Left forelimb (tissue), 1 donor: Measurements from ENCODE around the gene SIN3B.

Experiments used
- DNase-seq: peaks from one replicate; pipeline ENCODE4 v3.0.0-alpha.2; 2018; ENCODE audit warnings: low spot score

SIN3B gene

DNA sequence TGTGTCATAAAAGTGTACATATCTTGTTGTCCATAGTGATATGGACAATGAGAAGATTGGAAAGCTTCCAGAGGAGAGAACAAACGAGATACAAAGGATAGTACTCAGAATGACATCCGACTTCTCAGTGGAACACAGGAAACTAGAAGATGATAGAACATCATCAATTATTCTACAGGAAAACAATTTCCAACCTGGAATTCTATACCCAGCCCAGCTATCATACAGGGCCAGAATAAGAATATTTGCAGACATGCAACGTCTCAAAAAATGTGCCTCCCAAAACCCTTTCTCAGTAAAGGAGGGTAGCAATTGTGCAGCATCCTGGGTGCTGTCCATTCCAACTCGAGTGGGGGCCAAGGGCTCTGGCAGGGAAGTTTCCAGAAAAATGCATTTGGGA is 83.6 kb downstream of the SIN3B start:
- DNase-seq = no peak

DNA sequence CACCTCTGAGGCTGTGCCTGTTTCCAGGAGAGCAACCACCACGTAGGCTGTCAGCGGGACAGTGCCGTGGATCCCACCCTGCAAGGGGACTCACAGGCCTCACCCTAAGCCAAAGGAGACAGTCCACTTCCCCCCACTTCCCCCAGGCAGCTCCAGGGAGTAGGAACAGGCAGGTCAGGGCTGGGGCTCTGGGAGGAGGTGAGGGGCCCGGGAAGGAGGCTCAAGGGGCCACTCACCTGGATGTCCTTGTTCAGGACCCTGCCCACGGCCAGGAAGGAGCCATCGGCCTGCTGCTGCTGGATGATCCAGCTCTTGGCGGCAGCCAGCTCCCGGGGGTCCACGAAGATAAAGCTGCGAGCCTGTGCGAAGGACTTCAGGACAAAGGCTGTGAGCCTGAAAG is 85.2 kb downstream of the SIN3B start:
- no peak for DNase-seq

DNA sequence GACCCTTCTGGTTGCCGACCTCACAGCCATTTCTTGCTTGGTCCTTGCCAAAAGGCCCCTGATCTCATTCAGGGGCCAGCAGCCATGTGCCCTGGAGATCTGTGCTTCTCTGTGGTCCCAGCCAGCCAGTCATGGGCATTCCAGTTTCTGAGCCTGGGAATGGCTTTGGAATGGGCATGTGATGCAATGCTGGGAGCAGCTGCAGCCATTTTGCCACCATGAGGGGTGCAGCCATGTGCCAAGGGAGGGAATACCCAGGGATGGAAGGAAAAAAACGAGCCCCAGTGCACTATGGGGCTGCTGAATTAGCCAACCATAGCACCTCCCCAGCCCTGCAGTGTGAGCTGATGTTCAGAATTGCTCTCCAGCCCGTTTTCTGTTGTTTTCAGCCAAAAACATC is 85.9 kb downstream of the SIN3B start:
- DNase-seq = no peak

DNA sequence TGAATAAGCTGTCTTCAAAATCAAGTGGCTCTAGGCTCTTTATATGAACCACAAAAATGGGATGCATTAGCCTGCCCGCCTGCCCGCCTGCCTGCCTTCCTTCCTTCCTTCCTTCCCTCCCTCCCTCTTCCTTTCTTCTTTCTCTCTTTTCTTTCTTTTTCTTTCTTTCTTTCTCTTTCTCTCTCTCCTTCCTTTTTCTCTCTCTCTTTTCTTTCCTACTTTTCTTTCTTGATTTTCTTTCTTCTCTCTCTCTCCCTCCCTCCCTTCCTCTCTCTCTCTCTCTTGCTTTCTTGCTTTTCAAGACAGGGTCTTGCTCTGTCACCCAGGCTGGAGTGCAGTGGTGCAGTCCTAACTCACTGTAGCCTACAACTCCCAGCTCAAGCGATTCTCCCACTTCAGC is 86.5 kb downstream of the SIN3B start:
- DNase-seq = no peak

DNA sequence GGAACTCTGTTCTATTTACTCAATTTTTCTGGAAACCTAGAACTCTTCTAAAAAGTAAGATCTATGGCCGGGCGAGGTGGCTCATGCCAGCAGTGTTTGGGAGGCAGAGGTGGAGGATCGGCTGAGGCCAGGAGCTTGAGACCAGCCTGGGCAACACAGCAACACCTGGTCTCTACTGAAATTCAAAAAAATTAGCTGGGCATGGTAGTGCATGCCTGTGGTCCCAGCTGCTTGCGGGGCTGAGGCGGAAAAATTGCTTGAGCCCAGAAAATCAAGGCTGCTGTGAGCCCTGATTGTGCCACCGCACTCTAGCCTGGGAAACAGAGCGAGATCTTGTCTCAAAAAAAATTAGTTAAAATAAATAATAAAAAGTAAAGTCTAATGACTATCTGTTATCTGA is 88.2 kb downstream of the SIN3B start:
- DNase-seq = no peak

DNA sequence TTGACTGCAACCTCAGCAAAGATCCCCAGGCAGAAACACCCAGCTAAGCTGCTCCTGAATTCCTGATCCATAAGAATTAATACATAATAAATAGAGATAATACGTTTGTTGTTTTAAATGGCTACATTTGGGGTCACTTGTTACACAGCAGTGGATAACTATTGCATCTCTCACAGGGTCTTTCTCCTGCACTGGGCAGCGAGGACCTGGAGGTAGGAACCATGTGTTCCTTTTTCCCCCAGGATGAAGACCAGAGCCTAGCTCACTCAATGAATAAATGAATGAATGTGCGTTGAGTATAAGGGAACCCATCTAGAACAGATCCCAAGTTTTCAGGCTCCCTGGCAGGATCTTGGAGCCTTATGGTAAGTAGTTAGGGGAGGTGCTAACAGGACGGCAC is 90.3 kb downstream of the SIN3B start:
- no peak for DNase-seq

DNA sequence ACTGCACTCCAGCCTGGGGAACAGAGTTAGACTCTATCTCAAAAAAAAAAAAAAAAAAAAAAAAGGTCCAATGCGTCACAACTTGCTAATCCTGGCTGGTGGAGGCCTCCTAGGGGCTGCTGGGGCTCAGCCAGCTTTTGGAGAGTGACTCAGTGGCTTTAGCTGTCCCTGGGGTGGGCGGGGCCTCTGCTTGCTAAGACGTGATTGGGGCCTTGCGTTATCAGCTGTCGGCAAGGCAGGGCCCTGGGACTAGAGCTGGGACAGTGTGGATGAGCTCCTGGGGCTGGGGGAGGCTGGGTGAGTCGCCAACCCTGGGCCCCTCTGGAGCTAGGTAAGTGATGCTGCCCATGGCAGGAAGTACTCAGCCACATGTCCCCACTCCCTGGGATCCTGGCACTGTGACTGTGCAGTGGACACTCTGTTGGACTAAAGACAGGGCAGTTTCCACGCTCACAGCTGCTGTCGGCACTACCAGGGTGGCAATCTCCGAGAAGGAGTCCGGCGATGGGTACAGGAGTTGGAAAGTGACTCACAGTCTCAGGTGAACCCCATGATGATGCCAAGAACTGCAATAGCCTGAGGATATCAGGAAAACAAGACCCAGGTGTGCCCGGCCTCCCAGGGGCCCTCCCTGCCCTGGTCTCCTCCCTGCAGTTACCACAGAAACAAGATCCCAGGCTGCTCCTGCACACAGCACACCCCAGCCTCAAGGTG is 91.8 kb downstream of the SIN3B start:
- DNase-seq = no peak

DNA sequence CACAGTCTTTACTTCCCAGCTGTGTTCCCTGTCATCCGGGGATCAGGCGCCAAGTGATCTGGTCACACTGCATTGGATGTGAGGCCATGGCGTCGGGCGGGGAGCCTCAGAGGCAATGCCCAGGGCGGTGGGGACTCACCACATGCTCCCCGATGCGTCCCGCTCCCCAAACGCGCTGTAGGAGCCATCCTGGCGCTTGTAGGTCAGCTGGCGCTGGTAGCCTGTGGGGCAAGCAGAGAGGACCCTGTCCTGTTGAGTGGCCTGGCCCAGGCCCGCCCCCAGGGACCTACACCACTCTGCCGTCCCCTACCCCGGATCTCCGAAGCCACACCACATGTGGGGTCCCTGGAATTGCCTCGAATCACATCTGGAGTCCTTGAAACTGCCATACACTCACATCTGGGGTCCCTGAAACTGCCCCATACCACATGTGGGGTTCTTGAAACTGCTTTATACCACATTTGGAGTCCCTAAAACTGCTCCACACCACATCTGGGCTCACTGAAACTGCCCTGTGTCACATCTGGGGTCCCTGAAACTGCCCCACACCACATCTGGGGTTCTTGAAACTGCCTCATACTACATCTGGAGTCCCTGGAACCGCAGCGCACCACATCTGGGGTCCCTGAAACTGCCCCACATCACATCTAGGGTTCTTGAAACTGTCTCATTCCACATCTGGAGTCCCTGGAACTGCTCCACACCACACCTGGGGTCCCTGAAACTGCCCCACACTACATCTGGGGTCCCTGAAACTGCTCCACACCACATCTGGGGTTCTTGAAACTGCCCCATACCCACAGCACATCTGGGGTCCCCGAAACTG is 92.8 kb downstream of the SIN3B start:
- no peak for DNase-seq

DNA sequence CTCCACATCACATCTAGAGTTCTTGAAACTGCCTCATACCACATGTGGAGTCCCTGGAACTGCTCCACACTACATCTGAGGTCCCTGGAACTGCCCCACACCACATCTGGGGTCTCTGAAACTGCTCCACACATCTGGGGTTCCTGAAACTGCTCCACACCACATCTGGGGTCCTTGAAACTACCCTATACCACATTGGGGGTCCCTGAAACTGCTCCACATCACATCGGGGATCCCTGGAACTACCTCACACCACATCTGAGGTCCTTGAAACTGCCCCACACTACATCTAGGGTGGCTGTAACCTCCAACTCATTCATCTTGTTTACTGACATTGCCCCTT is 93.4 kb downstream of the SIN3B start:
- no peak for DNase-seq

DNA sequence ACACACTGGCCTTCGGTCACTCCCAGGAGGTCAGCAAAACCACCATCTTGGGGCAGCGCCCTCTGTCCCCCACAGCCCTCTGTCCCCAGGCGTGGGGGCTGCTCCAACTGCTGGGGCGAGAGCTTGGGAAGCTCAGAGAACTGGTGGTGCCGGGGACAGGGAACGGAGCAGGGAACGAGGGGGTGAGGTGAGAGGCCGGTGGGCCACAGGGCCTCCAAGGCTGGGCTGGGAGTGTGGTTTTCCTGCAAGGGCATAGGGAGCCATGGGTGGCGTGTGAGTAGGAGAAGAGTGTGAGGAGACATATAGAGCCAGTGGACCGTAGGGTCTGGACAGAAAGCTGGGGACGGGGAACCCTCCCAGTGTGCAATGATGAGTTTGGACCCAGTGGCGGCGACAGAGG is 93.8 kb downstream of the SIN3B start:
- no peak for DNase-seq

DNA sequence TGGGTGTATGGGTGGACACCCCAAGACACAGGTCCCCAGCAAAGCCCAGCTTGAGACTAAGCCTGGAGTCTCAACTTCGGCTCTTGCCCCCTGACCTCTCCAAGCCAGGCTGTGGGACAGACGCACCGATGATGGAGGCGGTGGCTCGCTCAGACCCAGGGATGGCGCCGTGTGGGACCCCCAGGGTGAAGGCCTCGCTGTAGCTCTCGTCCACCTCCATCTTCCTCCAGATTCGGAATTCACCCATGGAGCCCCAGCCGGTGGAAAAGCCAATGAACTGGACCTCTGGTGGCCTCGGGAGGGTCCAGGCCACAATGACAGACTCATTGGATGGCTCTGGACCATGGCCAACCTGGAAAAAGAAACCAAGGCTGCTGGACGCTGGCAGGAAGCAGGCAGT is 98.7 kb downstream of the SIN3B start:
- no peak for DNase-seq

DNA sequence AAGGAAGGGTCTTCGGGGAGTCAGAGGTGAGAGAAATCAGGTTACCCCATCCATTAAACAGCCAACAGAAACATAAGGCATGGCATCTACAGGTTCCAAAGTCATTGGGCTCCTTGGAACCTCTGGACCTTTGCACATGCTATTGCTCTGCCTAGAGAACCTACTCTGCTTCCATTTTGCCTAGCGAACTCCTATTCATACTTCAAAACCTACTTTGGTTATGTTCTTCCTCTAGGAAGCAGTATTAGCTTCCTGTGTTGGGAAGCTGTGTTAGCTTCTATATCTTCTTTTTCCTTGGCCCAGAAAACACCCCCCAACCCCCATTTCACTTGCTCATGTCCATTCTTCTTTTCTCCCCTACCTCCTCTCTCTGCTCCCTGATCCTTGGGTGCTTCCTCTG is 99.2 kb downstream of the SIN3B start:
- no peak for DNase-seq

DNA sequence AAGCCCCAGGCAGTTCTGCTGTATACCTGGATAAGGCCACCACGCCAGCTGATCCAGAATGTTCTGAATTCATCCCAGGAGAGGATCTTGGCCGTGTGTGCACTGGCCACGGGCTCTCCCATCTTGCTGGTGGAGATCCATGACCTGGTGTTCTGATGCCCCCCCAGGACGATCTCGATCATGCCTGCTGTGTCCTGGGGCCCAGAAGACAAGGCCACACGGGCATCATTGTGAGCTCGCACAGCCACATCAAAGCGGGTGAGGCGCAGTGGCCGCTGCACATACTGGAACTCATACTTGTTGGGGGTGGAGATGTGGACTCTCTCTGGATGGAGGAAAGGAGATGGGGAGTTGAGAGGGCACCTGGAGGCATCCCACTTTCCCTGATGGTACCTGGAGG is 99.7 kb downstream of the SIN3B start:
- DNase-seq = no peak
